Activated T-helper 1 cell treated with Interleukin-2 at 50 U/mL for 16 hours (primary cell): ENCODE data around the gene AP1G2.
"Not testable (repeated sequence)": the region's sequence is repeated elsewhere in the genome, so short reads cannot be mapped to it uniquely, and the experiment has no call there.

Experiments
- DNase-seq: peaks from one replicate; pipeline ENCODE4 v3.0.0-alpha.2; 2020; ENCODE audit warnings: low read depth

AP1G2 gene, protein sequence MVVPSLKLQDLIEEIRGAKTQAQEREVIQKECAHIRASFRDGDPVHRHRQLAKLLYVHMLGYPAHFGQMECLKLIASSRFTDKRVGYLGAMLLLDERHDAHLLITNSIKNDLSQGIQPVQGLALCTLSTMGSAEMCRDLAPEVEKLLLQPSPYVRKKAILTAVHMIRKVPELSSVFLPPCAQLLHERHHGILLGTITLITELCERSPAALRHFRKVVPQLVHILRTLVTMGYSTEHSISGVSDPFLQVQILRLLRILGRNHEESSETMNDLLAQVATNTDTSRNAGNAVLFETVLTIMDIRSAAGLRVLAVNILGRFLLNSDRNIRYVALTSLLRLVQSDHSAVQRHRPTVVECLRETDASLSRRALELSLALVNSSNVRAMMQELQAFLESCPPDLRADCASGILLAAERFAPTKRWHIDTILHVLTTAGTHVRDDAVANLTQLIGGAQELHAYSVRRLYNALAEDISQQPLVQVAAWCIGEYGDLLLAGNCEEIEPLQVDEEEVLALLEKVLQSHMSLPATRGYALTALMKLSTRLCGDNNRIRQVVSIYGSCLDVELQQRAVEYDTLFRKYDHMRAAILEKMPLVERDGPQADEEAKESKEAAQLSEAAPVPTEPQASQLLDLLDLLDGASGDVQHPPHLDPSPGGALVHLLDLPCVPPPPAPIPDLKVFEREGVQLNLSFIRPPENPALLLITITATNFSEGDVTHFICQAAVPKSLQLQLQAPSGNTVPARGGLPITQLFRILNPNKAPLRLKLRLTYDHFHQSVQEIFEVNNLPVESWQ

DNA sequence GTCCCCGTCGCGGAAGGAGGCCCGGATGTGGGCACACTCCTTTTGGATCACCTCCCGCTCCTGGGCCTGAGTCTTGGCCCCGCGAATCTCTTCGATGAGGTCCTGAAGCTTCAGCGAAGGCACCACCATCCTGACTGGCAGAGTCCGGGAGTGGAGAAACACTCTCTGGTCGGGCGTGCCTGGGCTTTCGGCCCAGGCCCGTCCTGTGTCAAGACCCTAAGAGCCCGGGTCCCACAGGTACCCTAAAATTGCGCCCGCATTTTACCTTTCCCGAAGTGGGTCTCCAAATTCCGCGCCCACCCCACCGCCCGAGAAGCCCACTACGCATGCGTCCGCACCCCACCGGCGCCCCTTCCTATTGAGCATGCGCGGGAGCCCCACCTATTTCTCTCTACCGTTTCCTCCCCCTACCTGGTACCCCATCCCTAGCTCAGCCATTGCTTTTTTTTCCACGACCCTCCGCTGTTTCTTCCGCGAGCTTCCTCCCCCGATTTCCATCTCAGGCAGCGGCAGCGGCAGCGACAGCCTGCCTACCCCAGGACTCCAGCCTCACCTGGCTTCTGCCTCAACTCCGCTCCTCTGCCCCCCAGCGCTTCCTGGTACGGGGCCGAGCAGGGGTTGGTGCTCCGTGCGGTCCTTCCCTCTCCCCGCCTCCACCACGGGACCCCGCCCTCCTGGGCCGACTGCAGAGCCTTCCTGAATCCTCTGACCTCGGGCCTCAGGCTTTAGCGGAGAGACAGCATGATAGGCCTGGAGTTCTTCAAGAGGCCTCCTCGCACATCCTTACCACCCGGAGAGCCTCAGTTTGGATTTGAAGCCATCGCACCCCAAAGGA lies at the start of gene AP1G2:
Gene AP1G2 (minus strand): TSS at position 606 of the 835 bp plus-strand sequence. CDS start 477 bp downstream, at position 129.
- DNase-seq = peak; percentile 80

DNA sequence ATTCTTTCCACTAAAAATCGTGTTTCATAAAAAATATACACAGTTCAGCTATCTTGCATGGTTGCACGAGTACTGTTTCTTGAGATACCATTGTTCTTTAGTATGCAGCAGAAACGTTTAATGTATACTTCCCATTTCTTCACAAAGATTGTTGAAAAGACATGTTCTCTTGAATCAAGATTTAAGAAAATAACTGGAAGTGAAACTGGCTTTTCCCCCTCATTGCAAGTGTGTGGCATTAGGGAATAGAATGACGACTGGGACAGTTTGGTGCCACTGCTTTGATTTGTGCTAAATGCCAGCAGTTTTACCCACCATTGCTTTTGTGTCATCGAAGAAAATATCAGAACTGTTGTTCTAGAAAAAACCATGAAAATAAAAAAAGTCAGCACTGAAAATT lies 48.3 kb upstream of the AP1G2 start:
- no peak for DNase-seq

DNA sequence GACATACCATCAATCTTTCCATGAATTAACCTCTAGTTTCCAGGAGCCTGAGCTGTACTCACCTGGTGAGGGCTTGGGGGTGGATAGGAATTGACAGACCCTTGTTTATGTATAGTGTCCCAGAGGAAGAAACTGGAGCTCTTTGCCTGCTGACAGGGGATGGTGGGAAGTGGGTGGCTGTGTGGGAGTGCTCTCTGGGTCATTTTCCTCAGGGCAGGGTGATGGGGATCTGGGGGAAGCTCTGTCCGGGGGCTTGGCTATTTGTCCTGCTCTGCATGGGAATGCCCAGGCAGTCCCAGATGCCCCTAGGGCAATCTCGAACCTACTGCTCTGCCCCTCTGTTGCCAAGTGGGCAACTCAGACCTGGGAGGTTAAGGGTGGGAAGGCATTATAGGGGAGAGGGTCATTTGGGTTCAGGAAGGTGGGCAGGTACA lies 46.8 kb upstream of the AP1G2 start:
- no peak for DNase-seq

GRCh38 chr14:23613242-23614070 lies 45.9 kb upstream of the AP1G2 start:
- no peak for DNase-seq

- no peak for DNase-seq
These were observed 45.2 kb upstream of the AP1G2 start for GRCh38 chr14:23612802-23613201.

- DNase-seq = no peak
These were observed 44.8 kb upstream of the AP1G2 start for GRCh38 chr14:23612354-23612732.

- no peak for DNase-seq
These were observed 43.3 kb upstream of the AP1G2 start for GRCh38 chr14:23610815-23611289.

DNA sequence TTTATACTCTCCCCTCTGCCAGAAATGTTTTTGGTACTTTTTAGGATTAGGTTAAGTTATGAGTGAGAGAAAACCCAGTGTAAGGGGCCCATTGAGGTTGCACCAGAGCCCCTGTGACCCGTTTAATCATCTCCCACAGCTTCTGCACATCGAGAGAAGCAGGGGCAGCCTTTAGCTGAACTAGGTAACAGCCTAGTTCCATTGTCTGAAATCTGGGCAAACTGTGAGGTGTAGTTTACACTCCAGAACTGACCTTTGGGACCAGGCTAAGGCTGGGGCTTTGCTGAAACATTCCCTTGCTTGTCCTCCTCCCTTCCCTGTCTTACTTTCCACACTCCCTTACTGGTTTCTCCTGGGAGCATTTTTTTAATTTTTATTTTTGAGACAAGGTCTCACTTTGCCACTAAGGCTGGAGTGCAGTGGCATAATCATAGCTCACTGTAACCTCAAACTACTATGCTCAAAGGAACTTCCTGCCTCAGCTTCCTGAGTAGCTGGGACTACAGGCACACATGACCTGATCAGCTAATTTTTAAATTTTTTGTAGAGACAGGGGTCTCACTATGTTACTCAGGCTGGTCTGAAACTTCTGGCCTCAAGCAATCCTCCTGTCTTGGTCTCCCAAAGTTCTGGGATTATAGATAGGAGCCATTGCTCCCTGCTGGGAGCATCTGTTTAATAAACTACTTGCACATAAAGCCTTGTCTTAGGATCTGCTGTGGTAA lies 42.7 kb upstream of the AP1G2 start:
- DNase-seq = no peak

- DNase-seq = not testable (repeated sequence)
These were observed 42.0 kb upstream of the AP1G2 start for GRCh38 chr14:23609411-23610089.

DNA sequence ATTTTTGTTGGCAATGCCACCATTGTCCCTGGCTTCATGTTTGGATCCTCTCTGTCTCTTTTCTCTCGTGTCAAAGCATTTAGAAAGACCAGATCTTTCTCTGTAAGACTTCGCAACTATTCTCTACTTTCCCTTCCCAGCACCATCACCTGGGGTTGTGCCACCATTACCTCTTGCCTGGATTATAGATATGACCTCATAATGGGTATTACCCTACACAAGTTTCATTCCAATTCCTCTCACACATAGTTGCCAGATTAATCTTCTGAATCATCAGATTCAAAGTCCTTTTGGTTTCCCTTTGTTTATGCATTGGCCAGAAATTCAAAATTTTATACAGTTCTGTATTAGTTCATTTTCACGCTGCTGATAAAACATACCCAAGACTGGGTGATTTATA lies 41.4 kb upstream of the AP1G2 start:
- DNase-seq = no peak

DNA sequence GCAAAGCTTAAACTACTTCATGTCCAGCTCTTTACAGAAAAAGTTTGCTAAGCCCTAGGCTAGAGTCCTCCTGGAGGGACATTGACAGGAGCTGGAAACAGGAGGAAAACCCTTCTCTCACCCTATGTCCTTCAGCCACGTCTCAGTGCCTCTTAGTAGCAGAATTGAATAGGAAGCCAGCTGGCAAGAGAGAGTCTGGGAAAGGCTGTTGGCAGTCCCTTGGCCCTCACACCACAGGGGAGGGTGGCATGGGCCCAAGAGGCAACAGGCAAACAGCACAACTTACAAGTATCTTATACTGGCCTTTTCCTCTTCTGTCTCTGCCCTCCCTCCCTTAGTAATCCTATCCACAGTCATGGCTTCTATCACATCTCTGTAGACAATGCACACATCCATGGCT lies 40.9 kb upstream of the AP1G2 start:
- DNase-seq = no peak

- DNase-seq = no peak
These were observed 38.5 kb upstream of the AP1G2 start for GRCh38 chr14:23605931-23606585.

- no peak for DNase-seq
These were observed 37.1 kb upstream of the AP1G2 start for GRCh38 chr14:23604675-23605170.

GRCh38 chr14:23604148-23604547 lies 36.6 kb upstream of the AP1G2 start:
- DNase-seq = no peak

DNA sequence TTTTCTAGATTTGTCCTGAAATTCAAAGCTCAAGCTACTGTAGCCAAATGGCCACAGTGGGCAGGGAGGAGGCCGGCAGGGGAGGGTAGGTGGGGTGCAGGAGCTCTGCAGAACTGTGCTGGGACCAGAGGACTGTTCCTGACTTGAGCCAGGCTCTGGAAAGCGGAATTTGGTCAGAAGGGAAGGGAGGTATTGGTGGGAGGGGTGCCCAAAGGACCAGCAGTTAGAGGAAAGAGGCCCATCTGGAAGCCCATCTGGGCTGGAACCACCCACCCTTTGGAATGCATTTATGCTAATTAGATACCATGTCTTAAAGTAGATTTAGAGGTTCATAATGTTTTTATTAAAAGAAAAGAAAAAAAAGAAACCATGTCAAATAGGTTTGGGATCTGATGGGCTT lies 35.5 kb upstream of the AP1G2 start:
- no peak for DNase-seq

GRCh38 chr14:23602181-23603095 lies 34.8 kb upstream of the AP1G2 start:
- DNase-seq = no peak

- DNase-seq = no peak
These were observed 34.2 kb upstream of the AP1G2 start for GRCh38 chr14:23601845-23602180.

GRCh38 chr14:23601424-23601823 lies 33.8 kb upstream of the AP1G2 start:
- DNase-seq = no peak
